ENCODE measurements around the gene FLII.
A peak's percentile ranks its signal among the peaks of the same experiment; 100 is the strongest.

The FLII gene

DNA sequence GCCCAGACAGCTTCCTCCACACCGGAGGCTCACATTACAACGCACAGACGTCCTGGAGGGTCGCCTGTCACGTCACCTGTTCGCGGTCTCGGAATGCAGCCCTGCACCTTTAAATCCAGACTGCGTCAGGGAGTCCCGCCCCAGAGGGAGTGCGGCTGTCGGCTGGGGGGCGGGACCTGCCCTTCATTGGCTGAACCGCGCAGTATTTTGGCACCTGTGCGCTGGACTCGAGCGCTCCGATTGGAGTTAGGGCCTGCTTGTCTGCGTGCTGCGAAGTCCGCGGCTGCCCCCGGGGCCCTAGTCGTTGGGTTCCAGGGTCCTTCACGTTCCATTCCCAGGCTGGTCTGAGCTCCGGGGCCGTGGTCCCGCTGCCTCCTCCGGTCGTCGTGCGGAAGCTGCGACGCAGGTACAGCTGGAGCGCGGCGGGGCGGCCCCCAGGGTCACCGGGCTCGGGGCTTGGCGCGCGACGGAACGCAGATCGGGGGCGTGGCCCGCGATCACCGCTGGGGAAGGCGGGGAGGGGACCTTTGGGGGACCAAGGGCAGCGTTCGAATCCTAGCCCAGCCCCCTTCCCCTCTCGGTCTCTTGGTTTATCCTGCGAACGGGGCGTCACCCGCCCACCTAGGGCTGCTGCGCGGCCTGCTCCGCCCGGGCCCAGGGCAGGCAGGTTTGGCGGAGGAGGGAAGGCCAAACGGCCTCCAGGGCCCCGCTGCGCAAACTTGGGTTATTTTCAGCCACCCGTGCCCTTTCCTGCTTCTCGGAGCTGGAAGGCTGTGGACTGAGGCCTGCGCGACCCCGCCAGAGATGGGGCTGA lies 2.0 kb upstream of the FLII start, which contains the start of gene MIEF2 (continued):
- TF ChIP-seq ZNF596 (tag by site-specific recombination; IDR thresholded peaks at IDR 0.05) (no peak), SP3 (tag by site-specific recombination; IDR thresholded peaks at IDR 0.05) (peak; percentile 94), GLI4 (tag by site-specific recombination; IDR thresholded peaks at IDR 0.05) (no peak), RBAK (tag by site-specific recombination; IDR thresholded peaks at IDR 0.05) (no peak), ZNF239 (tag by site-specific recombination; IDR thresholded peaks at IDR 0.05) (no peak), ZNF747 (tag by site-specific recombination; IDR thresholded peaks at IDR 0.05) (no peak), ZNF768 (tag by site-specific recombination; IDR thresholded peaks at IDR 0.05) (no peak), GLIS2 (tag by site-specific recombination; IDR thresholded peaks at IDR 0.05) (peak; percentile 99), ZNF202 (tag by site-specific recombination; IDR thresholded peaks at IDR 0.05; ENCODE audit: borderline replicate concordance) (no peak), ZNF335 (tag by site-specific recombination; conservative IDR thresholded peaks at IDR 0.05) (peak; percentile 98), YY1 (tag by site-specific recombination; IDR thresholded peaks at IDR 0.05) (no peak), SP2 (tag by site-specific recombination; IDR thresholded peaks at IDR 0.05) (peak; percentile 97), ZFP69B (tag by site-specific recombination; IDR thresholded peaks at IDR 0.05) (peak; percentile 44), ZNF837 (tag by site-specific recombination; IDR thresholded peaks at IDR 0.05) (no peak), ZBTB7A (tag by site-specific recombination; IDR thresholded peaks at IDR 0.05; ENCODE audit: low read depth) (no peak; the same call in 1 of the 2 replicates), ZNF654 (tag by site-specific recombination; IDR thresholded peaks at IDR 0.05; ENCODE audit: low read depth) (no peak), SP7 (tag by site-specific recombination; IDR thresholded peaks at IDR 0.05) (peak; percentile 64; the same call in 1 of the 2 replicates), ZNF214 (tag by site-specific recombination; IDR thresholded peaks at IDR 0.05; ENCODE audit: borderline replicate concordance) (no peak), SCRT1 (tag by site-specific recombination; IDR thresholded peaks at IDR 0.05; ENCODE audit: borderline replicate concordance) (peak; percentile 86), ZNF610 (tag by site-specific recombination; IDR thresholded peaks at IDR 0.05; ENCODE audit: borderline replicate concordance) (no peak), KLF9 (tag by site-specific recombination; IDR thresholded peaks at IDR 0.05; ENCODE audit: low read depth) (peak; percentile 97), KLF16 (tag by site-specific recombination; IDR thresholded peaks at IDR 0.05) (peak; percentile 92), ZNF302 (tag by site-specific recombination; IDR thresholded peaks at IDR 0.05; ENCODE audit: low read depth) (no peak), ZNF629 (tag by site-specific recombination; IDR thresholded peaks at IDR 0.05) (peak; percentile 49; the same call in 1 of the 2 replicates), ZBTB8A (tag by site-specific recombination; IDR thresholded peaks at IDR 0.05) (peak; percentile 87), TRIM28 (IDR thresholded peaks at IDR 0.05; ENCODE audit: borderline replicate concordance, low read length) (no peak), HOXD13 (CRISPR knock-in tag; IDR thresholded peaks at IDR 0.05; ENCODE audit: borderline replicate concordance) (no peak), ZNF2 (tag by site-specific recombination; IDR thresholded peaks at IDR 0.05) (0 out of 2 replicates have a peak, but pooled peaks have one; percentile 28), PRDM1 (tag by site-specific recombination; IDR thresholded peaks at IDR 0.05) (no peak), ZEB2 (tag by site-specific recombination; IDR thresholded peaks at IDR 0.05) (peak; percentile 90)
- TF ChIP-seq, protein P1, sequence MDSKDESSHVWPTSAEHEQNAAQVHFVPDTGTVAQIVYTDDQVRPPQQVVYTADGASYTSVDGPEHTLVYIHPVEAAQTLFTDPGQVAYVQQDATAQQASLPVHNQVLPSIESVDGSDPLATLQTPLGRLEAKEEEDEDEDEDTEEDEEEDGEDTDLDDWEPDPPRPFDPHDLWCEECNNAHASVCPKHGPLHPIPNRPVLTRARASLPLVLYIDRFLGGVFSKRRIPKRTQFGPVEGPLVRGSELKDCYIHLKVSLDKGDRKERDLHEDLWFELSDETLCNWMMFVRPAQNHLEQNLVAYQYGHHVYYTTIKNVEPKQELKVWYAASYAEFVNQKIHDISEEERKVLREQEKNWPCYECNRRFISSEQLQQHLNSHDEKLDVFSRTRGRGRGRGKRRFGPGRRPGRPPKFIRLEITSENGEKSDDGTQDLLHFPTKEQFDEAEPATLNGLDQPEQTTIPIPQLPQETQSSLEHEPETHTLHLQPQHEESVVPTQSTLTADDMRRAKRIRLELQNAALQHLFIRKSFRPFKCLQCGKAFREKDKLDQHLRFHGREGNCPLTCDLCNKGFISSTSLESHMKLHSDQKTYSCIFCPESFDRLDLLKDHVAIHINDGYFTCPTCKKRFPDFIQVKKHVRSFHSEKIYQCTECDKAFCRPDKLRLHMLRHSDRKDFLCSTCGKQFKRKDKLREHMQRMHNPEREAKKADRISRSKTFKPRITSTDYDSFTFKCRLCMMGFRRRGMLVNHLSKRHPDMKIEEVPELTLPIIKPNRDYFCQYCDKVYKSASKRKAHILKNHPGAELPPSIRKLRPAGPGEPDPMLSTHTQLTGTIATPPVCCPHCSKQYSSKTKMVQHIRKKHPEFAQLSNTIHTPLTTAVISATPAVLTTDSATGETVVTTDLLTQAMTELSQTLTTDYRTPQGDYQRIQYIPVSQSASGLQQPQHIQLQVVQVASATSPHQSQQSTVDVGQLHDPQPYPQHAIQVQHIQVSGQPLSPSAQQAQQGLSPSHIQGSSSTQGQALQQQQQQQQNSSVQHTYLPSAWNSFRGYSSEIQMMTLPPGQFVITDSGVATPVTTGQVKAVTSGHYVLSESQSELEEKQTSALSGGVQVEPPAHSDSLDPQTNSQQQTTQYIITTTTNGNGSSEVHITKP (tag by site-specific recombination; IDR thresholded peaks at IDR 0.05) = peak; percentile 97
- TF ChIP-seq, protein P2, sequence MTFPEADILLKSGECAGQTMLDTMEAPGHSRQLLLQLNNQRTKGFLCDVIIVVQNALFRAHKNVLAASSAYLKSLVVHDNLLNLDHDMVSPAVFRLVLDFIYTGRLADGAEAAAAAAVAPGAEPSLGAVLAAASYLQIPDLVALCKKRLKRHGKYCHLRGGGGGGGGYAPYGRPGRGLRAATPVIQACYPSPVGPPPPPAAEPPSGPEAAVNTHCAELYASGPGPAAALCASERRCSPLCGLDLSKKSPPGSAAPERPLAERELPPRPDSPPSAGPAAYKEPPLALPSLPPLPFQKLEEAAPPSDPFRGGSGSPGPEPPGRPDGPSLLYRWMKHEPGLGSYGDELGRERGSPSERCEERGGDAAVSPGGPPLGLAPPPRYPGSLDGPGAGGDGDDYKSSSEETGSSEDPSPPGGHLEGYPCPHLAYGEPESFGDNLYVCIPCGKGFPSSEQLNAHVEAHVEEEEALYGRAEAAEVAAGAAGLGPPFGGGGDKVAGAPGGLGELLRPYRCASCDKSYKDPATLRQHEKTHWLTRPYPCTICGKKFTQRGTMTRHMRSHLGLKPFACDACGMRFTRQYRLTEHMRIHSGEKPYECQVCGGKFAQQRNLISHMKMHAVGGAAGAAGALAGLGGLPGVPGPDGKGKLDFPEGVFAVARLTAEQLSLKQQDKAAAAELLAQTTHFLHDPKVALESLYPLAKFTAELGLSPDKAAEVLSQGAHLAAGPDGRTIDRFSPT (tag by site-specific recombination; IDR thresholded peaks at IDR 0.05) = no peak
- TF ChIP-seq, protein P3, sequence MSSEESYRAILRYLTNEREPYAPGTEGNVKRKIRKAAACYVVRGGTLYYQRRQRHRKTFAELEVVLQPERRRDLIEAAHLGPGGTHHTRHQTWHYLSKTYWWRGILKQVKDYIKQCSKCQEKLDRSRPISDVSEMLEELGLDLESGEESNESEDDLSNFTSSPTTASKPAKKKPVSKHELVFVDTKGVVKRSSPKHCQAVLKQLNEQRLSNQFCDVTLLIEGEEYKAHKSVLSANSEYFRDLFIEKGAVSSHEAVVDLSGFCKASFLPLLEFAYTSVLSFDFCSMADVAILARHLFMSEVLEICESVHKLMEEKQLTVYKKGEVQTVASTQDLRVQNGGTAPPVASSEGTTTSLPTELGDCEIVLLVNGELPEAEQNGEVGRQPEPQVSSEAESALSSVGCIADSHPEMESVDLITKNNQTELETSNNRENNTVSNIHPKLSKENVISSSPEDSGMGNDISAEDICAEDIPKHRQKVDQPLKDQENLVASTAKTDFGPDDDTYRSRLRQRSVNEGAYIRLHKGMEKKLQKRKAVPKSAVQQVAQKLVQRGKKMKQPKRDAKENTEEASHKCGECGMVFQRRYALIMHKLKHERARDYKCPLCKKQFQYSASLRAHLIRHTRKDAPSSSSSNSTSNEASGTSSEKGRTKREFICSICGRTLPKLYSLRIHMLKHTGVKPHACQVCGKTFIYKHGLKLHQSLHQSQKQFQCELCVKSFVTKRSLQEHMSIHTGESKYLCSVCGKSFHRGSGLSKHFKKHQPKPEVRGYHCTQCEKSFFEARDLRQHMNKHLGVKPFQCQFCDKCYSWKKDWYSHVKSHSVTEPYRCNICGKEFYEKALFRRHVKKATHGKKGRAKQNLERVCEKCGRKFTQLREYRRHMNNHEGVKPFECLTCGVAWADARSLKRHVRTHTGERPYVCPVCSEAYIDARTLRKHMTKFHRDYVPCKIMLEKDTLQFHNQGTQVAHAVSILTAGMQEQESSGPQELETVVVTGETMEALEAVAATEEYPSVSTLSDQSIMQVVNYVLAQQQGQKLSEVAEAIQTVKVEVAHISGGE (tag by site-specific recombination; conservative IDR thresholded peaks at IDR 0.05; ENCODE audit: low read depth) = peak; percentile 79

Data from HEK293 (cell line).